NT2/D1 (cell line): ENCODE results near the gene NLRP8.
"Not testable (repeated sequence)": the region's sequence is repeated elsewhere in the genome, so short reads cannot be mapped to it uniquely, and the experiment has no call there.

Source experiments
- DNase-seq: peaks from one replicate; pipeline ENCODE4 v3.0.0-alpha.2; 2011; ENCODE audit warnings: low read depth, low spot score
- H3K27me3 ChIP-seq: 2 replicates; pipeline ENCODE4 v1.6.0; 2011; ENCODE audit warnings: mild to moderate bottlenecking; ENCODE audit not compliant: insufficient read length, insufficient read depth
- H3K36me3 ChIP-seq: 2 replicates; pipeline ENCODE4 v1.6.1; 2011; ENCODE audit warnings: mild to moderate bottlenecking, low read length, mixed read lengths; ENCODE audit not compliant: insufficient read depth, insufficient read length
- H3K4me1 ChIP-seq: 2 replicates; pipeline ENCODE4 v1.5.1; 2011; ENCODE audit not compliant: insufficient read depth, insufficient read length
- H3K4me3 ChIP-seq: 2 replicates; pipeline ENCODE4 v1.5.1; 2011; ENCODE audit warnings: low read depth; ENCODE audit not compliant: insufficient read length
- H3K9ac ChIP-seq: 2 replicates; pipeline ENCODE4 v1.6.0; 2011; ENCODE audit warnings: low read depth; ENCODE audit not compliant: insufficient read length
- H3K9me3 ChIP-seq: 2 replicates; pipeline ENCODE4 v1.5.1; 2011; ENCODE audit warnings: mild to moderate bottlenecking, low read length; ENCODE audit not compliant: insufficient read depth
- SUZ12 ChIP-seq: IDR thresholded peaks from 2 replicates; pipeline ENCODE4 v1.6.1; 2011; ENCODE audit not compliant: insufficient read length, insufficient read depth; ENCODE audit errors: extremely low read depth
- YY1 ChIP-seq: IDR thresholded peaks from 2 replicates; pipeline ENCODE4 v1.6.1; 2011; ENCODE audit not compliant: insufficient read length, insufficient read depth
- ZNF274 ChIP-seq: IDR thresholded peaks from 2 replicates; pipeline ENCODE4 v1.6.1; 2011; ENCODE audit warnings: mild to moderate bottlenecking, low read depth, low read length

The NLRP8 gene

DNA sequence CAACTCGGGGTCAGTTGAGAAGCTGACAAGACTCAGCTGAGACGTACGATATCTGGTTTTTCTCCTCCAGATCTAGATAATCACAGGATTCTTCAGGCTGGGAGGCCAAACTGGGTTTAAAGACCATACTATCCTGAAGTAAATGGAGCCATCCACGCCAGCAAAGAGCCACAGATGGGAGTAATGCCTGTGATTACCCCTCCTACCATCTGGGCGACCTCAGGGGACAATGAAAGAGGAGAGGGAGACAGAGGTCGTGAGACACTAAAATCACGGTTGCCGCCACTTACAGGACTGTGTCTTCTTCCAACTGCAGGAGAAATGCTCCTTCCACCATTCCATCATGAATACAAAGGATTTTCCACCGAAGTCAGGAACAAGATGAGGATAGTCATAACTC lies 12.4 kb upstream of the NLRP8 start:
- Histone ChIP-seq H3K4me3 (no peak overlapping the region), H3K4me1 (no peaks in the 10 kb centered on the region), H3K9ac (no peak overlapping the region), H3K36me3 (no peaks in the 10 kb centered on the region), H3K9me3 (no peaks in the 10 kb centered on the region), H3K27me3 (no peaks in the 10 kb centered on the region)
- no peak for DNase-seq
- no peak for TF ChIP-seq YY1
- no peak for TF ChIP-seq ZNF274
- no peak for TF ChIP-seq SUZ12

DNA sequence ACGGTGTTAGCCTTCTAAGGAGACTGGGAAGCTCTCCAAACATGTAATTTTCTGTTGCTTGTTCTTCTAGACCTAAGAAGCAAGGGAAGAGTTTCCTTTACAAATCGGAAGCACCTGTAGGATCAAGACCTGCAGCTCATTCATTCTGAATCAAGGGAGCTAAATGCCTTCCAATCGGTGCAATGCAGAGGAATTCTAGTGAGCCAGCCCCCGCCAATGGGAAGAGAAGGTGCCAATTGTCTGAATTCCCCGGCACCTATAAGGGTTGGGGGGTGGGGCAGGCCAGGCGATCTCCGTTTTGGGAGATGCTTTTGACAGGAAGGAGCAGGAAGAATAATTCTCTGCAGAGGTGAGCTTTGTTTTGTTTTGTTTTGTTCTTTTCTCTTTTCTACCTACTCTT lies 8.4 kb upstream of the NLRP8 start:
- H3K36me3 ChIP-seq: no peaks in the 10 kb centered on the region
- TF ChIP-seq SUZ12: no peak
- TF ChIP-seq YY1: no peak
- no peak overlapping the region for H3K4me3 ChIP-seq
- no peak overlapping the region for H3K9ac ChIP-seq
- no peaks in the 10 kb centered on the region for H3K27me3 ChIP-seq
- DNase-seq: no peak
- H3K9me3 ChIP-seq: no peaks in the 10 kb centered on the region
- no peaks in the 10 kb centered on the region for H3K4me1 ChIP-seq

DNA sequence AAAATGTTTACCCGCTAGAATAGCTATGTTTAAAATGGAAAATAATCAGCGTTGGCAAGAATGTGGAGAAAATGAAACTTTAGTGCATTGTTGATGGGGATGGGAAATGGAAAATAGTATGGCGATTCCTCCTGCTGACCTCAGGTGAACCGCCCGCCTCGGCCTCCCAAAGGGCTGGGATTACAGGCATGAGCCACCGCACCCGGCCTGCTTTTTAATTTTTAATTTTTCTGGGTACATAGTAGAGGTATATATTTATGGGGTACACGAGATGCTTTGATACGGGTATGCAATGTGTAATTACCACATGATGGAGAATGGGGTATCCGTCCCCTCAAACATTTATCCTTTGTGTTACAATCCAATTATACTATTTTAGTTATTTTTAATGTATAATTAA lies 7.3 kb upstream of the NLRP8 start:
- no peak overlapping the region for H3K9ac ChIP-seq
- no peaks in the 10 kb centered on the region for H3K36me3 ChIP-seq
- no peaks in the 10 kb centered on the region for H3K9me3 ChIP-seq
- no peaks in the 10 kb centered on the region for H3K4me1 ChIP-seq
- H3K27me3 ChIP-seq: no peaks in the 10 kb centered on the region
- no peak for DNase-seq
- TF ChIP-seq SUZ12: no peak
- TF ChIP-seq ZNF274: no peak
- TF ChIP-seq YY1: no peak
- no peak overlapping the region for H3K4me3 ChIP-seq

DNA sequence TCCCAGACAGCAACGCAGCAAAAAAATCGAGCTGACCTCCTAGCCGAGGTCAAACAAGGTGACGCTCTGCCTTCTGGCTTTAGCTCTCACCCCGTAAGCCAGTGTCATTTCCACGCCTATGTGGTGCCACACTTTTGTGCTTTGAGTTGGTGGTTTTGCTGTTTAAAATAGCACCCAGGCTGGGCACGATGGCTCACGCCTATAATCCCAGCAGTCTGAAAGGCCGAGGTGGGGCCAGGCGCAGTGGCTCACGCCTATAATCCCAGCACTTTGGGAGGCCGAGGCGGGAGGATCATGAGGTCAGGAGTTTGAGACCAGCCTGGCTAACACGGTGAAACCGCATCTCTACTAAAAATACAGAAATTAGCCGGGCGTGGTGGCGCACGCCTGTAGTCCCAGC lies 2.9 kb downstream of the NLRP8 start:
- not testable (repeated sequence) for H3K36me3 ChIP-seq, DNase-seq, H3K9me3 ChIP-seq, H3K4me1 ChIP-seq, H3K4me3 ChIP-seq, H3K27me3 ChIP-seq, H3K9ac ChIP-seq

DNA sequence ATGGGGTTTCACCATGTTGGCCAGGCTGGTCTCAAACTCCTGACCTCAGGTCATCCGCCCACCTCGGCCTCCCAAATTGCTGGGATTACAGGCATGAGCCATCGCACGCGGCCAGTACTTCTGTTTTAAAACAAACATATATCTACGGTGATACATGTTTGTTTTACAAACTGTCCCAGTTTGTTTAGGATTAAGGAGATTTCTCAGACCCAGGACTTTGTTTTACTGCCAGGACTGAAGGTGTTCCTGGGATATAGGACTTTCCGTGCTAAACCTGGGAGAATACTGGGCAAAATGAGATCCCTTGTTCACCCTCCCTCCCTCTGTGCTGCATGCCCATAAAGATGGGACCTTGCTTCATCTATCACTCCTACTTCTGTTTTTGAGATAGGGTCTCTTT lies 8.8 kb downstream of the NLRP8 start:
- TF ChIP-seq ZNF274 (no peak), SUZ12 (no peak), YY1 (no peak)
- Histone ChIP-seq H3K9ac (no peak overlapping the region), H3K4me3 (no peak overlapping the region), H3K4me1 (no peaks in the 10 kb centered on the region), H3K27me3 (no peaks in the 10 kb centered on the region), H3K36me3 (no peaks in the 10 kb centered on the region), H3K9me3 (no peaks in the 10 kb centered on the region)
- no peak for DNase-seq

DNA sequence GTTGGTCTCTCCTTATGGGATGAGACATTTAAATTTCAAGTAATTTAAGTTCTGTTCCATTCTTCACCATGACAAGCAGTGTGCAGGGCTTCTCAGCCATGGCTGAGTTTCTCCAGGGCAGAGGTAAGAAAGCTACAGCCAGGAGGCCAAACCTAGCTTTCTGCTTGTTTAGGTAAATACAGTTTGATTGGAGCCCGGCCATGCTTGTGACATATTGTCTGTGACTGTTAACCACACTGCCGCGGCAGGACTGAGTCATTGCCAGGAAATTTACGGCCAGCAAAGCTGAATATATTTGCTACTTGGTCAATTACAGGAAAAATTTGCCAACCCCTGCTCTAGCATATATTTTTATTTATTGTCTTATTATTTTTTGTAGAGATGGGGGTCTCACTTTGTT lies 10.7 kb downstream of the NLRP8 start:
- H3K9ac ChIP-seq: no peak overlapping the region
- no peaks in the 10 kb centered on the region for H3K27me3 ChIP-seq
- DNase-seq: no peak
- H3K36me3 ChIP-seq: no peaks in the 10 kb centered on the region
- TF ChIP-seq SUZ12 (no peak), YY1 (no peak), ZNF274 (no peak)
- no peak overlapping the region for H3K4me3 ChIP-seq
- H3K9me3 ChIP-seq: no peaks in the 10 kb centered on the region
- H3K4me1 ChIP-seq: no peaks in the 10 kb centered on the region

DNA sequence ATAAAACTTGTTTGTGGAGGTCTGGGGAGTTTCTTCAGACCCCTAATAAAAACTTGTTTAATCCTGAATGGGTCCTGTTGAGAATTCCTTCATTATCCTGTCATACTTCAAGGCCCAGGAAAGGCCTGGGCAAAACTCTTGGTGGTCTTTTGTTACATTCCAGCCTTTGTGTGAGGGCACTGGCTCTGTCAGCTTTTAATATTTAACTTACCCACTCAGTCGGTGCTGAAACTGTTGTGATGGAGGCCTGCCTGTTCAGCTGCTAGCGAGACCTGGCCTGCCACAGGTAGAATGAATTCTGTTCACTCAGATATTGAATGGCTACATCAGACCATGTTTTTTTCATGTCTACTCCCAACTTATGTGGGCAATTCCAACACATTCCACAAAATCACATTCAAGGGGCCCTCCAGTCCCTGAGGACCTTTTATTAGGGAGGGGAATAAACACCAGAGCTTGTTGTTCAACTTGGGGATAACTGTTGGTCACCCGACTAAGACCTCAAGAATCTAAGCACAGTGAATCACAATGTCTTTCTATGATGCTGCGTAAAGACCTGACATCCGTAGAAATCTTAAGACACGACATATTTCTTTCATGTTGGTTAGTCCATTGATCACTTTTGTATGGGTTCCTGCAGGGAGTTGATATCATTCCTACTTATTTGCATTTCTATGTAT lies 12.5 kb downstream of the NLRP8 start:
- no peak for DNase-seq
- H3K9ac ChIP-seq: no peak overlapping the region
- no peaks in the 10 kb centered on the region for H3K27me3 ChIP-seq
- no peak for TF ChIP-seq YY1
- no peak for TF ChIP-seq SUZ12
- no peak for TF ChIP-seq ZNF274
- no peak overlapping the region for H3K4me3 ChIP-seq
- H3K4me1 ChIP-seq: no peaks in the 10 kb centered on the region
- H3K36me3 ChIP-seq: no peaks in the 10 kb centered on the region
- H3K9me3 ChIP-seq: no peaks in the 10 kb centered on the region

DNA sequence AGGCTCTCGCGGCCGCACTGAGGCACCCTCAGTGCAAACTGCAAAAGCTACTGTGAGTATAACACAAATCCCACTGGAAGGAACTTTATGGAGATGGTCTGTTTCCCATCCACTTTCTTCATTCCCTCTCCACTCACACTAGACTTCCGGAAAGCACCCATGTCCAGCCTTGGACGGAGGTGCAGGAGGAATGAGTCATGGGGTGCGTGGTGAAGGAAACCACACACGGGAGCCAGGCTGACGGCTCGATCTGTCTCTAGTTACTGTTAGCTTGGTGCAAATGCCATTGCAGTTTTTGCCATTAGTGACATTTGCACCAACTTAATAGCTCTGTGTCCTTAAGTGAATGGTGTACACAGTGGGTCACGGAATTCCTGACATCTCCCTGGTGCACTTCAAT lies 14.6 kb downstream of the NLRP8 start:
- no peak overlapping the region for H3K4me3 ChIP-seq
- no peaks in the 10 kb centered on the region for H3K4me1 ChIP-seq
- TF ChIP-seq YY1 (no peak), ZNF274 (no peak), SUZ12 (no peak)
- H3K9ac ChIP-seq: no peak overlapping the region
- H3K27me3 ChIP-seq: no peaks in the 10 kb centered on the region
- no peak for DNase-seq
- H3K36me3 ChIP-seq: no peaks in the 10 kb centered on the region
- H3K9me3 ChIP-seq: no peaks in the 10 kb centered on the region
